ENCODE data around the gene ARID2.

DNA sequence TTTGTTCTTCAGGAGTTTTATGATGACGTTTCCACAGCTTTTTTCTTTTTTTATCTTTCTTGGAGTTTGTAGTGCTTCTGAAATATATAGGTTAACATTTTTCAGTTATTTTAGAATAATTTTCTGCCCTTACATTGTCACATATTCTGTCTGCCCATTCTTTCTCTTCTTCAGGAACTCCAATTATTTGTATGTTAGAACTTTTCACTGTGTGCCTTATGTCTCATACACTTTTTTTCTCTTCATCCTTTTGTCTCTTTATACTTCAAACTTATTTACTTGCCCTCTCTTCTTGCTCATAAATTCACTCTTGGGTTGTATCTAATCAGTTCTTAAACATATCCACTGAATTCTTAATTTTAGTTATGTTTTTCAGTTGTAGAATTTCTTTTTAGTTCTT, 105.3 kb downstream of the ARID2 start:
- TF ChIP-seq, protein P1, sequence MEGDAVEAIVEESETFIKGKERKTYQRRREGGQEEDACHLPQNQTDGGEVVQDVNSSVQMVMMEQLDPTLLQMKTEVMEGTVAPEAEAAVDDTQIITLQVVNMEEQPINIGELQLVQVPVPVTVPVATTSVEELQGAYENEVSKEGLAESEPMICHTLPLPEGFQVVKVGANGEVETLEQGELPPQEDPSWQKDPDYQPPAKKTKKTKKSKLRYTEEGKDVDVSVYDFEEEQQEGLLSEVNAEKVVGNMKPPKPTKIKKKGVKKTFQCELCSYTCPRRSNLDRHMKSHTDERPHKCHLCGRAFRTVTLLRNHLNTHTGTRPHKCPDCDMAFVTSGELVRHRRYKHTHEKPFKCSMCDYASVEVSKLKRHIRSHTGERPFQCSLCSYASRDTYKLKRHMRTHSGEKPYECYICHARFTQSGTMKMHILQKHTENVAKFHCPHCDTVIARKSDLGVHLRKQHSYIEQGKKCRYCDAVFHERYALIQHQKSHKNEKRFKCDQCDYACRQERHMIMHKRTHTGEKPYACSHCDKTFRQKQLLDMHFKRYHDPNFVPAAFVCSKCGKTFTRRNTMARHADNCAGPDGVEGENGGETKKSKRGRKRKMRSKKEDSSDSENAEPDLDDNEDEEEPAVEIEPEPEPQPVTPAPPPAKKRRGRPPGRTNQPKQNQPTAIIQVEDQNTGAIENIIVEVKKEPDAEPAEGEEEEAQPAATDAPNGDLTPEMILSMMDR (IDR thresholded peaks at IDR 0.05 in 8 of 11, conservative IDR thresholded peaks at IDR 0.05 in 3 of 11), result no peak
- no peak for TF ChIP-seq POLR2A (IDR thresholded peaks at IDR 0.05)
